ENCODE measurements around the gene FREM2.

Gene FREM2

DNA sequence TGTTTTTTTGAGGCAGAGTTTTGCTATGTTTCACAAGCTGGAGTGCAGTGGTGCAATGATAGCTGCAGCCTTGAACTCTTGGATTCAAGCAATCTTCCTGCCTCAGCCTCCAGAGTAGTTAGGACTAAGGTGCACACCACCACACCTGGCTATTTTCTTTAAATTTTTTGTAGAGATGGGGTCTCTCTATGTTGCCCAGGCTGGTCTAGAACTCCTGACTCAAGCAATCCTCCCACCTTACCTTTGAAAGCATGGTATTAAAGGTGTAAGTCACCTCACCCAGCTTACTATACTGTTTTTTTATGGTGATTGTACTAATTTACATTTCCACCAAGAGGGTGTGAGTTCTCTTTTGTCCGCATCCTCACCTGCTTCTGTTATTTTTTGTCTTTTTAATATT lies 110.0 kb downstream of the FREM2 start:
- H3K4me3 ChIP-seq (ENCODE audit: low read length) = no peak overlapping the region
- no peak for TF ChIP-seq ZNF274 (IDR thresholded peaks at IDR 0.05; ENCODE audit: low read depth, low read length)

DNA sequence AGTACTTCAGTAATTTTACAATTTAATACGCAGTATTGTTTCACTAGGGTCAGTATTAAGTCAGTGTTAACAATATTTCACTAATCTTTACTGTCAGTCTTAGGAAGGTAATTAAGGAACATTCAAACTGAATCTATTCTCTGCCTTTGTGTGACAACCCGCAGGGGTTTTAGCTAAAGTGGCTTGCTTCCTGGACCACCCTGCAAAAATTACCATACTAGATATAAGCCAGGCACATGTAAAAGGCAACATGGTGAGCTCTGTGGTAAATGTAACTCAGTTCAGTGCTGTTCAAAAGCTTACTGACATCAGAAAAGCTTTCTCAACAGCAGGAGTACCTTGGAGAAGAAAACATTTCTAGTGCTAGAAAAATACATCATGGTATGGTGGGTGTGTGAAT lies 116.7 kb downstream of the FREM2 start:
- TF ChIP-seq ZNF274 (IDR thresholded peaks at IDR 0.05; ENCODE audit: low read depth, low read length) = no peak
- H3K4me3 ChIP-seq (ENCODE audit: low read length) = no peak overlapping the region

DNA sequence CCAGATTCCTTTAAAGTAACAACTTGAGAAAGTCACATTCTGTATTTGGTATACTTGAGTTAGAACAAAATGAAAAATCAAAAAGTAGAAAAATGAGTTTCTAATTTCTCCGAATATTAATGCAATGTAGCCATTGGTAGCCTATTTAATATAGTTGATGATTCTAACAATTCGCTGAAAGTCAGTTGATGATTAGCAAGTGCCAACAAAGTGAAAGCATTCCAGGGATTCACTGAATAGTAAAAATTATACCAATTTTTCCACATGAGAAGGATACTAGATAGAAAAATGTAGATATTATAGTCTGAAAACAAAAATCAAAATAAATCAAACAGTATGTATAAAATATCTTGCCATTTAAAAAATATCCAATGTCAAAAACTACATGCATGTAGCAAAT lies 117.2 kb downstream of the FREM2 start:
- TF ChIP-seq ZNF274 (IDR thresholded peaks at IDR 0.05; ENCODE audit: low read depth, low read length) = no peak

DNA sequence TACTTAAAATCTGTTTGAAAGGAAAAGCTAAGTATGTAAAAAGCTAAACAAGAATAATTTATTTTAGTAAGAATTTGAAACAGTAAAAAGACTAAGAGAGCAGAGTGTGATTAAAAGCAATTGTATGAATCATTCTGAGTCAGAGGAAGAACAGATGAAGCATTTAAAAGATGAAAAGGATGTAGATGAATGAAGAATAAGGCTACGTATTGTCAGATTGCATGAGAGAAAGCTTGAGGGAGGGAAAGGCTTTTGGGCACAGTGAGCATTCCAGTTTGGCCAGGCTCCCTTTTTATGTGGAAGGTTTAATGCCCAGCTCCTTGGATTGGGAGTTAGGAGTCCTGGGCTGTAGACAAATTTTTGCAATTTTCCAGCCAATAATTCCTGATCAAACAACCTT lies 117.7 kb downstream of the FREM2 start:
- no peak for TF ChIP-seq ZNF274 (IDR thresholded peaks at IDR 0.05; ENCODE audit: low read depth, low read length)
- no peak overlapping the region for H3K4me3 ChIP-seq (ENCODE audit: low read length)

More for the DNA sequence above, 117.2 kb downstream of the FREM2 start:
- H3K4me3 ChIP-seq (ENCODE audit: low read length) = no peak overlapping the region

DNA sequence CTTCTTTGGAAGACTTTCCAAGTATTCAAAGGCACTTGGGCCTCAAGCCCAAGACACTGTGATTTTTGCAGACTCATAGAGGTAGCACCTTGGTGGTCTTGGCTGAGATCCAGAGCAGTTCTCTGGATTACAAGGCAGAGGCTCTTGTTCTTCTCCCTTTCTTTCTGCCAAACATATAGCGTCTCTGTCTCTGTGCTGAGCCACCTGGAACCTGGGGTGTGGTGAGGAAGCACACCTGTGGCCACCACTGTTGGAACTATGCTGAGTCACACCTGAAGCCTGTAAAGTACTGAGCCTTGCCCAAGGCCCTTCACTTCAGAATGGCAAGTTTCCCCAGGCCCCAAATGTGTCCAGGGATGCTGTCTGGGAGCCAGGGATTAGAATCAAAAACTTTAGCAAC lies 127.5 kb downstream of the FREM2 start:
- H3K4me3 ChIP-seq (ENCODE audit: low read length) = no peak overlapping the region
- no peak for TF ChIP-seq ZNF274 (IDR thresholded peaks at IDR 0.05; ENCODE audit: low read depth, low read length)

DNA sequence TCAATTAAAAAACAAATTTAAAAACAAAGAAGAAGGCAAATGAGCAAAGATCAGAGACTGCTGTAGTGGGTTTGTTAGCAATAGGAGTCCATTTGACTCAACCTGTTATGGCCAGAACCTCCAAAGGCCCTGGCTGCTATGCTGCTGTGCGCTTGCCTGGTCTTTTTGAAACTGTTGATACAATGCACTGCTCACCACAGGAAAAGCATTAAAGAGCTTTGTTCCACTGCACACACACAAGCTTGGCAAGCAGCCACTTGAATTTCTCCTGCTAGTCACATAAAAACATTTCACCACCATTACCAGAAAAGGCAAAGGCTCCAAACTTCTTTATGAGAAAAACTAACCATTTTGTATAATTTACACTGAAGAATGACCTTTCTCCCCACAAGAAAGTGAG lies 132.2 kb downstream of the FREM2 start:
- H3K4me3 ChIP-seq (ENCODE audit: low read length) = no peak overlapping the region
- TF ChIP-seq ZNF274 (IDR thresholded peaks at IDR 0.05; ENCODE audit: low read depth, low read length) = no peak

DNA sequence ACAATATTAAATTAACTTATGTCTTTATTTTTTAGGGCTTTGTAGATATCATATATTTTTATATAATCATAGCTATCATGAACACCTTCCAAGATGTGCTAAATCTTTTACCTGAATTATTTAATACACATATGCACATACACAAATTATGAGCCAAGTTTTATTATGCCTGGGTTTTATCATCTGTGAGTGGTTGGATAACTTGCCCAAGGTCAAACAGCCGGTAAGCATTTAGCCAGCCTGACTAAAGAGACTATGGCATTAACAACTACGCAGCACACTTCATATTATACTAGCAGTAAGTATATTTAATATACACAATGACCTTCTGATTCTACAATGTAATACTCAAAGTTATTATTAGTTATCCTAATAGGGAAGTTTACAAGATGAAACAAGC lies 132.7 kb downstream of the FREM2 start:
- TF ChIP-seq ZNF274 (IDR thresholded peaks at IDR 0.05; ENCODE audit: low read depth, low read length) = no peak
- H3K4me3 ChIP-seq (ENCODE audit: low read length) = no peak overlapping the region

DNA sequence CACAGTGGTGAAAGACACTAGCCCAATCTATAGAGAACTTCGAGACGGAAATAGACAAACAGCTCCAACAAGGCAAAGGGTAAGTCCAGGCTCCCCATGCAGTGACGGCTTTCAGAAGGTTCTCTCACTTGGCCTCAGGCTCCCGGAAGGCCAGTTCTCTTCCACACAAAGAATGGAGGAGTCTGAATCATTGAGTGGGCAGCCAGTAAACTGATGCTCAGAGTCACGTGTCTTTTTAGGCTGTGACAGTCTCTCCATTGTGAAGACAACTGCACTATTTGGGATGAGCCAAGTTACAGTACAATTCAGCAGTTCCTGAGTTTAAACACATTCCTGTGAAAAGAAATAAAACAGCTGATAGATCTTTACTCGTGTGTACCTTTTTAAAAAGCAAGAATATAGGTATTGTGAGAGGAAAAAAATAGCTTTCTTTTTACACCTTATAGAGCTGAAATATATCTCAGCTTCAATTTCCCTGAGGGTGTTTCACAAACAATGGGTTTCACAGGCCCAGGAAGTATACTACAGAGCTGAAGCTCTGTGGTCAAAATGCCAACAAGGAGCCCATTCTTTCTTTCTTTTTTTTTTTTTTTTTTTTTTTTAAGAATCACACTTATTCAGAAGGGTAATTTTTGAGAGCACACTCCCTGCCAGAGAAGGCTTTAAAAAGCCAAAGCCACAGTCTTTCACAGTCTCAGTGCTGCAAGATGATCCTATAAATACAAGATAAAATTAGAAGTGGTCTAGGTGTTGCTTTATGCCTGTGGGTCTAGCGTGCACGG lies 135.1 kb downstream of the FREM2 start:
- no peak overlapping the region for H3K4me3 ChIP-seq (ENCODE audit: low read length)
- TF ChIP-seq ZNF274 (IDR thresholded peaks at IDR 0.05; ENCODE audit: low read depth, low read length) = no peak

DNA sequence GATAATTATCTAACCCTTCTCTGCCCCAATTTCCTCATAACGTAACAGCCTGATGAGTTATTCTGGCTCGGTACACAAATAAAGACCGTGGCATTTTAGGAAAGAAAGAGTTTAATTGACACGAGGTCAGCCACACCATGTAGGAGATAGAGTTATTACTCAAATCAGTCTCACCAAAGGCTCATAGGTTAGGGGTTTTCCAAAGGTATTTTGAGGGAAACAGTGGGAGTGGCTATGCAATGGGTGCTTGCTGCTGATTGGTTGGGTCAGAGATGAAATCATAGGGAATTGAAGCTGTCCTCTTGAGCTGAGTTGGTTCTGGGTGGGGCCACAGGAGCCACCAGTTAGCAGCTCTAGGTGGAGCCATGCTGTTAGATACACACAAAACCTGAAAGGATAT lies 137.5 kb downstream of the FREM2 start:
- no peak for TF ChIP-seq ZNF274 (IDR thresholded peaks at IDR 0.05; ENCODE audit: low read depth, low read length)

DNA sequence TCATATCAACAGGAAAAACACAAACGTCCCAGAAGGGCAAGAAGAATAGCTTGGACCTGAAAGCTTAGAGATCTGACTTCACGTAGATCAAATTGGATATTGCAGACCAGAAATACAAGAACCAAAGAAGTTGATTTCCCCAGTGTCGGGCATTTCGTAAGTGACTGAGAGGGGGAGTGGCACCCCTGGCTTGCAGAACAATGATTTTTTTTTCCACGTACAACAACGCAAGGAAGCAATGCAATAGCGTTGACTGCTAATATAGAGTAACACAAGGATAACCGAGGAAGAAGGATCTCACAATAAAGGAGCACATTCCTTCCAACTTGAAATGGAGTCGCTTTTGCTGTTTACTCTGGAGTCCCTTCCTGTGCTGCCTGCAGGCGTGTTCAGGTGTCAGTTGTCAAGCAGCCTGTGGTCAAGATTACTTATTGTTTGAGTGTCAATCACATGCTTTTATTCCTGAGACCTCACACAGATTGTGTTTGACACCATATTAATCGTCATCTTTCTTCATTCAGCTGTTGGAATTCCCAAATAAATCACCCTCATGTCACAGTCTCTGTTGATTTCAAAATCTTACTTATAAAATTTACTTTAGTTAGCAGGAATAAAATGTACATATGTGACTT lies 139.4 kb downstream of the FREM2 start:
- TF ChIP-seq ZNF274 (IDR thresholded peaks at IDR 0.05; ENCODE audit: low read depth, low read length) = no peak
- H3K4me3 ChIP-seq (ENCODE audit: low read length) = no peak overlapping the region

More for the DNA sequence above, 137.5 kb downstream of the FREM2 start:
- H3K4me3 ChIP-seq (ENCODE audit: low read length) = no peak overlapping the region

DNA sequence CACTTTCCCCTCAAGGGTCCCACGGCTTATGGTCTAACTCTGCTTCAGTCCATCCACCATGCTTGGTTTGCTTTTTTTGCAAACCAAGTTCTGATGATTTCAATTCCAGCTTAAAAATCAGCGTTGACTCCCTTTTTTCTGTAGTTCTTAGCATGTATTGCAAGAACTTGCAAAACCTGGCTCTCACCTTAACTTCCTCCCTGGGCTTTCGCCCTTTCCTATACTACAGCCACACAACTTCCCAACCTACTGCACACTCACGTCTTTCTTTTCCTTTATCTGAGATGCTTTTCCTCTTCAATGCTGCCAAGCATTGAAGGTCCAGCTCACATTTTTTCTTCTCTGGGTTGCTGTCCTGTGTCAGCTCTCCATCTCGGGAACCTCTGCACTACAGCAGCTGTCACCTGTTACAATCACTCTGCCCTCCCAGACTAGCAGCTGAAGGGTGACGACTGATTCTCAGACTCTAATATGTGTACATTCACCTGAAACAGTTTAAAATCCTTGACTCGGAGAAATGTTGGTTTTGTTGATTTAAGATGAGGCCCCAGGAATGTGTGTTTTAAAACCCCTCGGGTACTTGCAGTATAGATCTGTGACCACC lies 143.7 kb downstream of the FREM2 start:
- no peak for TF ChIP-seq ZNF274 (IDR thresholded peaks at IDR 0.05; ENCODE audit: low read depth, low read length)
- H3K4me3 ChIP-seq (ENCODE audit: low read length) = no peak overlapping the region

DNA sequence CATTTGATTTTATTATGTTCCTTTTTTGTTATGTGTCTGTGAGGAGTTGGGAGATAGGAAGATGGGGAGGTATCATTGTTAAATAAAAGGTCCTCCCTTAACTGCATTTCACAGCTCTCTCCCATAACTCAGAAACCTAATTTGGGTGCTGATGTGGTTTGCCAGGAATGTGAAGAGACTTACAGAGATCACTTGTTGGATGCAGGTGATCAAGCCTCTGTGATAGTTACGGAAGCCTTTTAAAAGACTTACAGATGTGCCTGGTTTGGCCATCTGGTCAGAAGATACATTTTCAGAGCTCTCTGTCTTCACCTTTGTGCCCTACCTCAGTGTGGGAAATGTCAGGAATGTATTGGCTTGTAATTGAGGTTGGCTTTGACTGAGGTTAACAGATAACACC lies 157.7 kb downstream of the FREM2 start:
- H3K4me3 ChIP-seq (ENCODE audit: low read length) = no peak overlapping the region
- no peak for TF ChIP-seq ZNF274 (IDR thresholded peaks at IDR 0.05; ENCODE audit: low read depth, low read length)

DNA sequence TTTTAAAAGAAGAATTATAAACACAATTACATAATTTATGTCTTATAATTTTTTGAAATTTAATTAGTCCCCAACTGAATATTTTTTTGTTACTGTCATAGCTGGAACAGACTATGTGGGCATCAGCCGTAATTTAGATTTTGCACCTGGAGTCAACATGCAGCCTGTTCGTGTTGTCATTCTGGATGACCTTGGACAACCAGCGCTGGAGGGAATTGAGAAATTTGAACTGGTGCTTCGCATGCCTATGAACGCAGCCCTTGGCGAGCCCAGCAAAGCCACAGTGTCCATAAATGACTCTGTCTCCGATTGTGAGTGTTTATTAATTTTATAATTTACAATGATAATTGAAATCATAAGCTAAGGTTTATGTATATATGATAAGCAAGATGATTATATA lies 161.5 kb downstream of the FREM2 start:
- no peak for TF ChIP-seq ZNF274 (IDR thresholded peaks at IDR 0.05; ENCODE audit: low read depth, low read length)

DNA sequence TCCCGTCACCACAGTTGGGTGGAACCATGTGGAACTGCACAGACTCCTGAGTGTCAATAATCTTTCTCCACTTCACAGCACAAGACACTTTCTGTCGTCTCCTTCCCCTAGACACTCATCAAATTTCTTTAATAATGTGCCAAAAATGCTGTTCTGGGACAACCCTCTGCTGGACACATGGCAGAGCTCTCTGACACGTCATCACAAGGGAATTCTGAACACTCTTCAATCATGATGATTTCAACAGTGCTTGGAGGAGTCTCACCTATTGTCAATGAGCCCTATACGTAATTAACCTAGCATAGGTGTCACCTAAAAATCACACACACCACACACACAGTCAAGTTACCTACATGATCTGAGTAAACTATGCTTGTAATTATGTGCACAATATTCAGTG lies 162.4 kb downstream of the FREM2 start:
- H3K4me3 ChIP-seq (ENCODE audit: low read length) = no peak overlapping the region
- TF ChIP-seq ZNF274 (IDR thresholded peaks at IDR 0.05; ENCODE audit: low read depth, low read length) = no peak

More for the DNA sequence above, 161.5 kb downstream of the FREM2 start:
- no peak overlapping the region for H3K4me3 ChIP-seq (ENCODE audit: low read length)
